ENCODE measurements around the gene ZNF268.
"Not testable (repeated sequence)": the region's sequence is repeated elsewhere in the genome, so short reads cannot be mapped to it uniquely, and the experiment has no call there.

ZNF268 gene

DNA sequence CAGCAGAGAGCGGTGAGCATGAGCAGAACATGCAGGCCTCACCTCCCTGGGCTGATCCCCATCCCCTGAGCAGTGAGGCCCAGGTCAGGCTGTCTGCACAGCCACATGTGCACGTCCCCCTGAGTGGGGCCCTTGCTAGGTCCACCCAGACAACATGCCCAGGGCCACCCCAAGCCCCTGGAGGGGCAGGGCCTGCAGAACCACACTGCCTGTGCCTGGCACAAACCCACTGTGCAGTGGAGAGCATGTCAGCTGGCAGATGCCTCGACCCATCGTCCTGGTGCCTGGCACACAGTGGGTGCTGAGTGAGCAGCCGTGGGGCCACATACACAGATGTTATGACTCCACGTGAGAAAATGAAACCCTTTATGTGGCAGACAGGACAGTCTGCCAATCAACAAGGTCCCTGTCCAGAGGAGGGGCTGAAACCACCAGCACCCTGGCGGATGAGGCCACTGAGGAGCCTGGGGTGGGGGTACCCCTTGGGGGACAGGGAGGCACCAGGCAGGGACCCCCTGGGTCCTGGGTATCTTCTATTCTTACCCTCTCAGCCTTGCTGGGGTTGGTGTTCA lies 46.1 kb downstream of the ZNF268 start:
- DNase-seq, result no peak

- DNase-seq, result no peak
These were observed 49.7 kb downstream of the ZNF268 start for GRCh38 chr12:133231001-133231400.

GRCh38 chr12:133233006-133233405 lies 51.7 kb downstream of the ZNF268 start:
- no peak for DNase-seq

DNA sequence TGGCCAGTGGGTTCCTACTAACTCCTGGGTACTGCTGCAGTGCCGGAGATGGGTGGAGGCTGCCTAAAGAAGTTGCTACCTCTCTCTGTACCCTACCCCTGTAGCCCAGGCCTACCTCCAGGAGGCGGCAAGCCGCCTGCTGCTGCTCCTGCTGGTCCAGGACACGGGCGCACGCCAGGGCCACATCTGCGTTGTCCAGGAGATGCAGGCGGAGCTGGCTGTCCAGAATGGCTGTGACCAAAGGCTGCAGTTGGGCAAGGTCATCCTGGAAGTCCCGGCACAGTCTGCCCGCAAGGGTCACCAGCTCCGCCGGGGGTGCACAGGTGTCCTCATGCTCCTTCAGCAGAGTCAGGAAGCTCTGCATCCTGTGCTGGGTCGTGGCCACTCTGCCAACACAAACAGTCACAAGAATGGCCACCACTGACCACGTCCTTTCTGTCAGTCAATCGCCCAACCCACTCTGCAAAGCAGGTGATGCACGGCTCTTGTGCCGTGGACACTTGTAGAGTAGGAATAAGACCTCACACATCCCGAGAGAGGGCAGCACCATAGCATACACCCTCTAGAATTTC lies 52.8 kb downstream of the ZNF268 start:
- no peak for DNase-seq

DNA sequence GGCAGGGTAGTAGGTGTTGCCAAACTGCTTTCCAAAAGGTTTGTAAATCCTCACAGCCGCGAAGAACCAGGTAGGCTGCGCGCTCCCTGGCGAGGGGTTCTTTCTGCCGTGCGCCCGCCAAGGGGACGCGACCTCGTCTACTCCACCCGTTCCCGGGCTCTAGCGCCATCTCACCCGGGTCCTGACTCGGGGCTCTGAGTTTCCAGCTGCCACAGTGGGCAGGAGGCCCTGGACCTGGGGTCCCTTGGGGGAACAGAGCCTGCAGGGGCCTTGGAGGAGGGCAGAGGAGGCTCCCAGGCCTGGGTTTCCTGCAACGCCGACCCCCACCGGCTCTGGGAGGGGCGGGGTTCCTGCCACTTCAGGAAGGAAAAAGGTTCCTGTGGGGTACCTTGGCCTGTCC lies 53.7 kb downstream of the ZNF268 start:
- DNase-seq, result no peak

DNA sequence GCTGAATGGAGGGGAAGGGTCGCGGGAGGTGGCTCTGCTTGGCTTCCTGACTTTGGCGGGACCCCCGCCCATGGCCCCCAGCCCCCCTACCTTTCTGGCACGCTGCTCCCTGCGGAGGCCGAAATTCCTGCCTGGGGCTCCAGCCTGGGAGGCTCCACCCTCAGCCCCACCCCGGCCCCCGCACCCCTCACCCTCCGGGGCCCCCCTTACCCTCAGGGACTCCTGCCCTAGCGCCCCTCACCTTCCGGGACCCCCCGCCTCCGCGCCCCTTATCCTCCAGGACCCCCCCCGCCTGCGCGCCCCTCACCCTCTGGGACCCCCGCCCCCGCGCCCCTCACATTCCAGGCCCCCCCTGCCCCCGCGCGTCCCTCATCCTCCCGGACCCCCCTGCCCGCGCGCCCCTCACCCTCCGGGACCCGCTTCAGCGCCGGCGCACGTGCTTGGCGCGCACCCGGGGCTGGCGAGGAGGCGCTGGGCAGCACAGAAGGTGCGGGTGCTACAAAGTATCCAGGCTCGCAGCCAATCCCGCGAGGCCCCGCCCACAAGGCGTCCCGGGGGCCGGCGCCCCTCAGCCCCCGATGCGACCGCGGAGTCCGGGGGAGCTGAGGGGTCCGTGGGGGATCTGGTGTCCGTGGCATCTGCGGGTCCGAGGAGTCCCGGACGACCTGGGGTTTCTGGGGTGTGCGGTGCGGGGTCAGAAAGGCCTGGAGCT lies 54.3 kb downstream of the ZNF268 start, which contains the start of gene ANHX:
ANHX (minus strand) TSS at position 477 of the 712 bp plus-strand sequence. CDS start 1,521 bp downstream, outside the sequence.
- DNase-seq, result no peak

GRCh38 chr12:133236144-133236543 lies 54.8 kb downstream of the ZNF268 start:
- no peak for DNase-seq

- no peak for DNase-seq
These were observed 55.3 kb downstream of the ZNF268 start for GRCh38 chr12:133236556-133236955.

GRCh38 chr12:133251732-133252131 lies 70.4 kb downstream of the ZNF268 start:
- no peak for DNase-seq

DNA sequence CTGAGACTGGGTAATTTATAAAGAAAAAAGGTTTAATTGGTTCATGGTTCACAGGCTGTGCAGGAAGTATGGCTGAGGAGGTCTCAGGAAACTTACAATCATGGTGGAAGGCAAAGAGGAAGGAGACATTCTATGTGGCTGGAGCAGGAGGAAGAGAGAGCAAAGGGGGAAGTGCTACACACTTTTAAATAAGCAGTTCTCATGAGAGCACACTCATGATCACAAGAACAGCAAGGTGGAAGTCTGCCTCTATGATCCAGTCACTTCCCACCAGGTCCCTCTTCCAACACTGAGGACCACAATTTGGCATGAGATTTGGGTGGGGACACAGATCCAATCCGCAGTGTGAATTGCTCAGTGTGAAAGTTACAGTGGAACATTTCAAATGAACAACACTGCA lies 74.5 kb downstream of the ZNF268 start:
- not testable (repeated sequence) for DNase-seq

DNA sequence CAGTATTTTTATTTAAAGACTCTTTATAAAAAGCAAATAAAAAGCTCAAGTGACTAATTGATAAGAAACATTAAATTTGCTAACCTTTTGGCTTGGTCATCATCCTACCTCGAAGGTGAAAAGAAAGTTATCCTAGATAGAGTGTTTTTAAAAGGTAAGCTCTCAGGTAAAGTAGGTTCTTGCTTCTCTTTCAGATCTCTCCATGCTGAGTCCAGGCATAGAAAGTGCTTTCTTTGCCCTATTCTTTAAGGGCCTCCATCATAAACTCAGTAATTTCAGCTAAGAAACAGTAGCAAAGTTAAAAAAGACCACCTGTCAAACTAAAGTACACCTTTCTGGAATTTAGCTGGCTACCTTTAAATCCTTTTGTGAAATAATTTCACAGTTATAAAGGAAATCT lies 75.0 kb downstream of the ZNF268 start:
- DNase-seq, result no peak

- DNase-seq, result no peak
These were observed 82.9 kb downstream of the ZNF268 start for GRCh38 chr12:133264173-133264572.
